GM19025 (cell line): ENCODE measurements around the gene DIDO1.

ENCODE experiments used
- ATAC-seq: cut with Tn5 transposase; IDR thresholded peaks from one replicate; pipeline ENCODE4 v1.9.1; 2021; ENCODE audit warnings: mild to moderate bottlenecking, low read depth, moderate library complexity; ENCODE audit not compliant: unreplicated experiment

The DIDO1 gene

GRCh38 chr20:62926229-62927127 lies at the start of gene DIDO1:
DIDO1 (minus strand) TSS chr20:62926505.
- ATAC-seq = peak; percentile 68

GRCh38 chr20:62975251-62975760 lies 49.0 kb upstream of the DIDO1 start:
- no peak for ATAC-seq

DNA sequence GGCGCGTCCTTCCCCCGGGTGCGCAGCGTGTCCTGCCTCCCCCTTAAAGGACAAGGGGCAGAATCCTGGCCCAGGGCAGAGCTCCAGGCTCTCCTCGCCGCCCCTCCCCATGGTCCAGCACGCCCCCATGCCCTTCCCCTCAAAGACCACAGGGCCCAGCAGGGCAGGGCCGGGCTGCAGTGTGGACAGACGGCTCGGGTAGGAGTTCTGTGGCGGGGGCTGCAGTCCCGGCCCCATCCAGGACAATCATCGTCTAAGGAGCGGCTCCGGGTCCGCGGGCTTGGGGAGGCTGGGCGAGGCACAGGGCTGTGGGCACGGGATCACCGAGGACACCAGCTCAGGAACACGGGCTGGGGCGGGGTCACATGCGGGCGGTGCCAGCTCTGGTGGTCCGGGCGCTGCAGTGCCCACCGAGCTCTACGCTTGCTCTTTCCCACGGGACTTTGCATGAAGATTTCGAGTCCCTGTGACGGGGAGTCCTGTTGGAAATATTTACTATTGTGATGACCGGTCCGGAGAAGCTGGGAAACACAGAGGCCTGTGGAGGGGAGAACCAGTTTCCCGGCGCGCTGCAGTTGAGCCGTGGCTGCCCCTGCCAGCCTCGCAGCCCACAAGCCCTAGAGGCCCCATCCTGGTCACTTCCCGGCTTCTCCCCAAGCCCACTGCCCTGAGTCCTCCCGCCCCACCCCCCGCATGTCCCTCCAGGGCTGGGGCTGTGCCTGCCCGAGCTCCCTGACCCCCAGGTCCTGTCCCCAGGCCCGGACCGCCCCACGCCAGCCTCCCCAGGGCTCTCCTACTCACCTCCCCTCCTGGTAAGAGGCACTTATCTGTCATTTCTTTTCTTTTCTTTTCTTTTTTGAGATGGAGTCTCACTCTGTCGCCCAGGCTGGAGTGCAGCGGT lies 46.8 kb upstream of the DIDO1 start:
- ATAC-seq = no peak

DNA sequence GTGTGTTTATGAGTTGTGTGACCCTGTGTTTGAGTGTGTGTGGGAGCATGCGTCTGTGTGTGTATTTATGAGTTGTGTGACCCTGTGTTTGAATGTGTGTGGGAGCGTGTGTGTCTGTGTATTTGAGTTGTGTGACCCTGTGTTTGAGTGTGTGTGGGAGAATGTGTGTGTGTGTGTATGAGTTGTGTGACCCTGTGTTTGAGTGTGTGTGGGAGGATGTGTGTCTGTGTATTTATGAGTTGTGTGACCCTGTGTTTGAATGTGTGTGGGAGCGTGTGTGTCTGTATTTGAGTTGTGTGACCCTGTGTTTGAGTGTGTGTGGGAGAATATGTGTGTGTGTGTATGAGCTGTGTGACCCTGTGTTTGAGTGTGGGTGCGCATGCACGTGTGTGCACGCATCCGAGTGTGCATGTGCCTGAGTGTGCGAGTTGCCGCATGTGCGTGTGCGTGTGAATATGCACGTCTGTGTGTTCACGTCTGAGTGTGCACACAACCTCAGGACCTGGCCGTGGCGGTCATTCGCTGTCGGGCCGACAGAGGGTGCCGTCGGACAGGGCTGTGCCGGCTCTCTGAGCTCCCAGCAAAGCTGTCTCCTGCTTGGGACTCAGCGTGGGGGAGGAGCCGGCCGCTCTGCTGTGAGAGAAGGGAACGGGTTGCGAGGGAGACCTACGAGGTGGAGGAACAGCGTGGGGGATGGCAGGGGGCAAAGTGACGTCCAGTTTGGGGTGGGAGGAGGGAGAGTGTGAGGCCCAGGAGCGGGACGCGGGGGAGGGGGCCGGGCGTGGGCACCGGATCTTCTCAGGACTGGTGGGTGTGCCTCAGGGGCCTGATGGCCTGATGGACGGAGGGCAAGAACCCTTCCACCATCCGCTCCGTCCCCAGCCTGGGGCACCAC lies 45.9 kb upstream of the DIDO1 start:
- no peak for ATAC-seq

DNA sequence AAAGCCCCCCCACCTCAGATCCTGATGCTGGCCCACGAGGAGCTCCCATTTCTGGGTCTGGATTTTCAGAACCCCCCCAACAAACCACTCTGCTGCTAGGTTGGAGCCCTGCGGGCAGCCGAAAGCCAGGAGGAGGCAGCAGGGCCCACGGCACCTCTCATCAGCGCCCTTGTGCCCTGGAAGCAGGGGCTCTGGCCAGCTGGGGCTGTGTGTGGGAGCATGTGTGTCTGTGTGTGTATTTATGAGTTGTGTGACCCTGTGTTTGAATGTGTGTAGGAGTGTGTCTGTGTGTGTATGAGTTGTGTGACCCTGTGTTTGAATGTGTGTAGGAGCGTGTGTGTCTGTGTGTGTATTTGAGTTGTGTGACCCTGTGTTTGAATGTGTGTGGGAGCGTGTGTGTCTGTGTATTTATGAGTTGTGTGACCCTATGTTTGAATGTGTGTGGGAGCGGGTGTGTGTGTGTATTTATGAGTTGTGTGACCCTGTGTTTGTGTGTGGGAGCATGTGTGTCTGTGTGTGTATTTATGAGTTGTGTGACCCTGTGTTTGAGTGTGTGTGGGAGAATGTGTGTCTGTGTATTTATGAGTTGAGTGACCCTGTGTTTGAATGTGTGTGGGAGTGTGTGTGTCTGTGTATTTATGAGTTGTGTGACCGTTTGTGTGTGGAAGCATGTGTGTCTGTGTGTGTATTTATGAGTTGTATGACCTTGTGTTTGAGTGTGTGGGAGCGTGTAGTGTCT lies 45.1 kb upstream of the DIDO1 start:
- ATAC-seq = no peak

DNA sequence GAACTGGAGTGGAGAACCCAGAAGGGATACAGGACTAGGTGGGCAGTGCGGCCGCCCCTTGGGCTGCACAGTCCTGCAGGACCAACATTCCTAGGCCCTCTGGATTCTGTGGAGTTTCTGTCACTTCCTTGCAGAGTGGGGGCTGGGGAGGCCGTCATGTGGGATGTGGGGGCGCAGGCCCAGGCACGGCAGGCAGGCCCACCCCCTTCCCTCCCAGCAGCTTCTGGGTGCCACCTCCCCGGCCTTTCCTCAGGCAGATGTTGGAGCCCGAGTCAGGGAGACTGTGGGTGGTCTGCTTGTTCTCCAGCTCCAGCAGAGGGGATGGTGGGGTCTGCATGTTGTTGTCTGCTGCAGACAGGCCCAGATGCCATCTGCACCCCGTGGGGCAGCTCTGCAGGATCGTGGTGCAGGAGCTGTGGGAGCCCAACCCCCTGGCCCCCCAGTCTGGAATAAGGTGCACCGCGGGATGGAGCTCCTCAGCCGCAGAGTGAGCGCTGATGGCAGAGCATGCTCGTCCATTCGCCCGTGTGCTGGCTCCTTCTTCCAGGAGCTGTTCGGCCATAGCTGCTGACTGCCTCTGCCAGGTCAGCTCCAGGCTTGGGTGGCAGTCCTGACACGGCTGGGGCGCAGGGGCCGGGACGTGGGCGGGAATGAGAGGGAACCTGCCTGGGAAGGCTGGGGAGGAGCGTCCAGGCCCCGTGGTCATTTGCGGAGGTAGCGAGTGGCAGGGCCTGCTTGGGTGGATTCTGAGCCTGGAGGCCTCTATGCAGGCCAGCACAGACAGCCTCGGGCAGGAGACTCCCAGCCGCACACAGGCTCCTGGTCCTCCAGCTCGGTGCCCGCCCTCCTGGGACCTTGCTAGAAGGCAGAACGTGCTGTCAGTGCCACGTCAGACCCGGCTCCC lies 44.3 kb upstream of the DIDO1 start:
- ATAC-seq = no peak

DNA sequence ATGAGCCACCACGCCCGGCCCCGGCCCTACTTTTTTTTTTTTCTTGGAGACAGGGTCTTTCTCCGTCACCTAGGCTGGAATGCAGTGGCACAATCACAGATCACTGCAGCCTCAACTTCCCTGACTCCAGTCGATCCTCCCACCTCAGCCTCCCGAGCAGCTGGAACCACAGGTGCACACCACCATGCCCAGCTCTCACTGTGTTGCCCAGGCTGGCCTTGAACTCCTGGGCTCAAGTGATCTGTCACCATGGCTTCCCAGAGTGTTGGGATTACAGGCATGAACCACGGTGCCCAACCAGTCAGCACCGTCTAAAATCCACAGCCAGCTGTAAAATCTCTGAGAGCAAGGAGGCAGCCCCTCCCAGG lies 43.6 kb upstream of the DIDO1 start:
- no peak for ATAC-seq

DNA sequence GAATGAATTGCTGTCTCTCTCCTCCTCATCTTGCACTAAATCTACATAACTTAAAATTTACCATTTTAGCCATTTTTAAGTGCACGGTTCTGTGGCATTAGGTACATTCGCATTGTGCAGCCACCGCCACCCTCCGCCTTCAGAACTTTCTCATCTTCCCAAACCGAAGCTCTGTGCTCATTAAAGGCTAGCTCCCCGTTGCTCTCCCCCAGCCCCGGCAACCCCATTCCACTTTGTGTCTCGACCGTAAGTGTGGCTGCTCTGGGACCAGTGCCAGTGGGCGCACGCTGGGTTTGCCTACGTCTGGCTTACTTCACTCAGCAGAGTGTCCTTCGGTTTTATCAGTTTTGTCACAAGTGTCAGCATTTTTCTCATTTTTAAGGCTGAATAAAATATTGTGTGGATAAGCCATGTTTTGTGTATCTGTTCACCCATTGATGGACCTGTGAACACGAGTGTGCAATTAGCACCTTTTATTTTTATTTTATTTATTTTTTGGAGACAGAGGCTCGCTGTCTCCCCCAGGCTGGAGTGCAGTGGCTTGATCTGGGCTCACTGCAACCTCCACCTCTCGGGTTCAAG lies 43.0 kb upstream of the DIDO1 start:
- no peak for ATAC-seq

DNA sequence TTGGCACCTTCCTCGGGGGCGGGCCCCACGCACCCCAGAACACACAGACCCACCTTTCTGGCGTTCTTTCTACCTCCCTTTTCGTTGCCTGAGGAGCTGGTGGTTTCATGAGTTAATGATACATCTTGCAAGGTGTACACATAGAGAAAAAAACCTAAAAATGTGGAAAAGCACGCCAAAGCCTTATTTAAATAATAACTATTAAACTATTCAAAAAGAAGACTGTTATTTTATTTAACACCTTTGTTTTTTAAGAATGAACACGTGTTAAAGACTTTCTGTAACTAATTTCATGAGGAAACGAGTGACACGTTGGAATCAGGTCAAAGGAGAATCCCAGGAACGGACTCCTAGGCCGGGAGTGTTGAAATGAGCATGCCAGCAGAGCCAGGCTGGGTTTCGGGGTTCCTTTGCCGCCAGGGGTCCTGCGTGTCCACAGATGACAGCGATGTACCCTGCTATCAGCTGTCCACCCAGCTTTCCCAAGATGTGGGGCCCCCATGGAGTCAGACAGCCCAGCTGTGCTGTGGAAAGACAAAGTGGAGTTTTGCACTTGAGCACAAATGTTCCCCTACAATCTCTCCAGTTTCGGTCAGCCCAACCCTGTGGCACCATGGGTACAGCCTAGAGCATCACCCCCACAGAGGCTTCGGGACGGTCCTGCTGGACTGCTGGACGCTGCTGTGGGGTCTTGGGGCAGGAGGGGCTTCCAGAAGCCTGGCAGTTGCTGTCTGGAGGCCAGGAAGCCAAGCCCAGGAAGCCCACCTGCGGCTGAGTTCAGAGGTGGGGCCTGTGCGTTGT lies 42.3 kb upstream of the DIDO1 start:
- ATAC-seq = no peak

DNA sequence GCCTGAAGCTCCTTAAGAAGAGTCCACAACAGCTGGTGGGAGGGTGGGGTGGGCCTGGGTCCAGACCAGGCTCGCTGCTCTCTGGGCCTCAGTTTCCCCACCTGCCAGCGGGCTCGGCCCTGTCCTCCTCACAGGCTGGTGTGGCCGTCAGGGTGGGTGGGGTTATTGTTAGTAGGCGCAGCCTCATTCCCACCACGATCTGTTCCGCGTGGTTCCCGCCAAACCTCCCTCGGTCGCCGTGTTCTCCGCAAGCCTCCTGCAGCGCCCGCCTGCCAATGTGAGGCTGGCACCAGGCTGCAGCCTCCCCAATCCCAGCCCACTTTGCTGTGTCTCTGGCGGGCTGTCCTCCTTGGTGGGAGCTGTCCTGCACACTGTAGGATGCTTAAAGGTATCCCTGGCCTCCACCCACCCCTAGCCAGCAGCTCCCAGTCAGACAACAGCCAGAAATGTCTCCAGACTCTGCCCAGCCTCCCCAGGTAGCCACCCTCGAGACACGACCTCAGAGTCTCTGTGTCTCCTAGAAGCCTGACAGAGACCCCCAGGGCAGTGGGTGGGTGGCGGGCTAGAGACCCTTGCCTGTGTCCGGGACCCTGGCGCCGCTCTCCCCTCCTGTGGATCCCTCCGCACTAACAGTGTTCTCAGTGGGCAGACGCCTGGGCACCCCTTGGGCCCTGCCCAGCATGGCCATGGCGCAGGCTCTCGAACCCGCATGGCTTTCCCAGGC lies 41.5 kb upstream of the DIDO1 start:
- no peak for ATAC-seq

DNA sequence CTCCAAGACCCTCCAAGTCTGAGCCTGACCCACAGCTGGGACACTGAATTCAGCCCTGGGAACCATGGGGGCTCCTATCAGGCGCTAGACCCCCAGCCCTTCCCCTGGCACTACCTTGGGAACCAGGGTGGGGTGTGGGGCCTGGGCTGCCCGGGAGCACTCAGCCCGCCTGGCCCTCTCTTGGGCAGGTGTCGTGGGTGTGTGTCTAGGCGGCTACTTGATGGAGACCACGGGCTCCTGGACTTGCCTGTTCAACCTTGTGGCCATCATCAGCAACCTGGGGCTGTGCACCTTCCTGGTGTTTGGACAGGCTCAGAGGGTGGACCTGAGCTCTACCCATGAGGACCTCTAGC lies 40.8 kb upstream of the DIDO1 start:
- ATAC-seq = no peak

GRCh38 chr20:62966212-62967148 lies 40.2 kb upstream of the DIDO1 start:
- ATAC-seq = no peak

GRCh38 chr20:62965363-62965771 lies 39.1 kb upstream of the DIDO1 start:
- ATAC-seq = no peak

- no peak for ATAC-seq
These were observed 38.4 kb upstream of the DIDO1 start for GRCh38 chr20:62964700-62965099.

- no peak for ATAC-seq
These were observed 37.5 kb upstream of the DIDO1 start for GRCh38 chr20:62963614-62964397.
